CD4-positive, alpha-beta T cell treated with Interleukin-6 at 100 ng/mL for 8 hours (primary cell): ENCODE measurements around the gene MICAL1.
A peak's percentile ranks its signal among the peaks of the same experiment; 100 is the strongest.
"Not testable (repeated sequence)": the region's sequence is repeated elsewhere in the genome, so short reads cannot be mapped to it uniquely, and the experiment has no call there.

Source experiments
- DNase-seq: peaks from one replicate; pipeline ENCODE4 v3.0.0-alpha.2; 2020; ENCODE audit warnings: mixed read lengths, low spot score

MICAL1 gene

GRCh38 chr6:109475625-109476024 is 20.1 kb upstream of the MICAL1 start:
- DNase-seq: no peak

- no peak for DNase-seq
Observed at GRCh38 chr6:109474995-109475394, 19.4 kb upstream of the MICAL1 start.

GRCh38 chr6:109473120-109473519 is 17.5 kb upstream of the MICAL1 start:
- no peak for DNase-seq

DNA sequence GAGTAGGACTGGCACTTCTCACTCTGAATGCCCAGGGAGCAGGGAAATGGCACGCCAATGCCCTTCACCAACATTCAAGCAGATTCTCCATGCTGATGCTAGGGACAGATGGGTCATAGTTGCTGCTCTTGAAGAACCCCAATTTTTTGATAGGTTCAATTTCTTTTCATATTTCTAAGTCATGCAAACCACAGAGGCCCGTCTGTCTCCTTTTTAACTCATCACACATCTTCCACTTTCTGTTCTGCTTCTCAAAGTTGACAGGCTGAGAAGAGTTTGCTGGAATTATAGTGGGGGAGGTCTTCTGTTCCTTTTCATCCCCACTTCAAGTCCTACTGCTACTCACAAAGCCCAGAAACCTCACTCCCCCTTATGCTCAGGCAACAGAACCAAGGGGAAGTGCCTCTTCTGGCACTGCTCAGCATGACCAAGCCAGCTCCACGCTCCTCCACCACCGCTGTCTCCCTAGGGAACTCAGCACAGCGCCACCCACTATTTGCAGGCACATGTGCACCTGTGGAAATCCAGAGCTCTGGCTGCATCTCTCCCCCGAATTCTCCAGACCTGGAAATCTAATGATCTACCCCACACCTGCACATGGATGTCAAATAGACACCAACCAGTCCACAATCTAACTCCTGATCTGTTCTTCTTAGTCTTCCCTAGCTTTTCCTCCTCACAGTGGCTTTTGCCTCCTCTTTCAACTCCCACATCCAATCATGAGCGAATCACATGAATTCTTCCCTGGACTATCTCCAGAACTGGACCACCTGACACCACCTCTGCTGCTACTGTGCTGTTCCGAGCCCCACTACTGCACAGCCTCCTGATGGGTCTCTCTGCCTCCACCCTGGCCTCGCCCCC is 16.8 kb upstream of the MICAL1 start:
- no peak for DNase-seq

GRCh38 chr6:109471105-109471810 is 15.7 kb upstream of the MICAL1 start:
- DNase-seq: no peak

DNA sequence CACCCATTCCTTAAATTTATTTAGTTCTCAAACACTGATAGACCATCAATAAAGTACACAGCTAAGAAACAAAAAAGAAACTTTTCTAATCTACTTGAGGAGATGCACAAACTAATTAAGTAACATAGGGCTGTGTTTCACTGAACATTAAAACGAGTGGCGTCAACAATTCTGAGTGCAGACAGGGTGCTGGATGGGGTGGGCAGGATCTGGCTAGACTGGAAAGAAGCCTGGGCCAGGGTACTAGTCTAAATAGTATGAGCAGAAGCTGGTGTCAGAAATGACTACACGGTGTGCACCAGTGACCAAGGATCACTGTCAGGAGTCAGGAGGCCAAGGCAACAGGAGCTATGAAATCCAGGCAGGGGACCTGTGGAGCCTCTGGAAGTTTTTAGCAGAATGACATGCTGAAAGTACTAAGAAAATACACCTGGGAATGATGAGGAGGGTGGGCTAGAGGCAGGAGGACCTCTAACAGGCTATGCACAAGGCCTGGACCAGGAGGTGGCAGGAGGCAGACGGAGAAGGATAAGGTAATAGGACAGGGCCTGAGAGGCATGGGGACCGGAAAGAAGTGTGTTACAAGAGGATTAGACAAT is 14.1 kb upstream of the MICAL1 start:
- DNase-seq: no peak

GRCh38 chr6:109467696-109468095 is 12.1 kb upstream of the MICAL1 start:
- DNase-seq: no peak

- no peak for DNase-seq
Observed at GRCh38 chr6:109466212-109466923, 10.8 kb upstream of the MICAL1 start.

- DNase-seq: no peak
Observed at GRCh38 chr6:109465772-109466171, 10.2 kb upstream of the MICAL1 start.

DNA sequence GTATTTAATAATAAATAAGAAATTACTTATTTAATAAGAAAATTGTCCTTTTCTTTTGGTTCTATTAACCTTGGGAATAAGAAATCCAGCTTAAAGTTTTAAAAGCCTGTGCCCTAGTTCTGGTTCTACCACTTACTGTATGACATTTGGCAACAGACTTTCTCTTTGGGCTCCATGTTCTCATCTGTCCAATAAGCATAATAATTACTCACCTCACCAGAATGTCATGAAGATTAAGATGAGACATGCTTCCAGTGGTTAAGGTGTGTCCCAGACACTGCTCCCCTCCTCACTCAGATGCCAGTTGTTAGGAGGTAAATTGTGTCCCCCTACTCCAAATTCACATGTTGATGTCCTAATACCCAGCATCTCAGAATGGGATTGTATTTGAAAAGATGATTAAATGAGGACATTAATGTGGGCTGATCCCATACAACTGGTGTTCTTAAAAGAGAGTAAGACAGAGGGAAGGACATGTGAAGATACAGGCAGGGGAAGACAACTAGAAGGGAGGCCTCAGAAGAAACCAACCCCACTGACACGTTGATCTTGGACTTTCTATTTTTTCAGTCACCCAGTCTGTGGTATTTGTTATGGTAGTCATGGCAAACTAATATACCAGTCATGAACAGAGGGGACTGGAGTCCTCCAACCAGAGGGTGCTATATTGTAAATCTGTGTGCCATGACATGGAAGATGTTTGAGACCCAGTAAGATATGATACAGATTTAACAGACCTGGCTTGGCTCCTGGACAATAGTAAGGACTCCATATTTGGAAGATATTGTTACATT is 6.4 kb upstream of the MICAL1 start:
- no peak for DNase-seq

DNA sequence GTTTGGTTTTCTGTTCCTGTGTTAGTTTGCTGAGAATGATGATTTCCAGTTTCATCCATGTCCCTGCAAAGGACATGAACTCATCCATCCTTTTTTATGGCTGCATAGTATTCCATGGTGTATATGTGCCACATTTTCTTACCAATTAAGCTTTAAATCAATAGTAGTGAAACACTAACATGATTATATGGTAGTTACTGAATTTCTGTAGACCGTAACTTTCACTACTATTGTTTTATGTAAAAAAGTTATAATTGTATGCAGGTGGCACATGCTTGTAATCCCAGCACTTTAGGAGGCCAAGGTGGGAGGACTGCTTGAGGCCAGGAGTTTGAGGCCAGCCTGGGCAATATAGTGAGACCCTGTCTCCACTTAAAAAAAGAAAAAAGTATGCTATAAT is 5.6 kb upstream of the MICAL1 start:
- not testable (repeated sequence) for DNase-seq

DNA sequence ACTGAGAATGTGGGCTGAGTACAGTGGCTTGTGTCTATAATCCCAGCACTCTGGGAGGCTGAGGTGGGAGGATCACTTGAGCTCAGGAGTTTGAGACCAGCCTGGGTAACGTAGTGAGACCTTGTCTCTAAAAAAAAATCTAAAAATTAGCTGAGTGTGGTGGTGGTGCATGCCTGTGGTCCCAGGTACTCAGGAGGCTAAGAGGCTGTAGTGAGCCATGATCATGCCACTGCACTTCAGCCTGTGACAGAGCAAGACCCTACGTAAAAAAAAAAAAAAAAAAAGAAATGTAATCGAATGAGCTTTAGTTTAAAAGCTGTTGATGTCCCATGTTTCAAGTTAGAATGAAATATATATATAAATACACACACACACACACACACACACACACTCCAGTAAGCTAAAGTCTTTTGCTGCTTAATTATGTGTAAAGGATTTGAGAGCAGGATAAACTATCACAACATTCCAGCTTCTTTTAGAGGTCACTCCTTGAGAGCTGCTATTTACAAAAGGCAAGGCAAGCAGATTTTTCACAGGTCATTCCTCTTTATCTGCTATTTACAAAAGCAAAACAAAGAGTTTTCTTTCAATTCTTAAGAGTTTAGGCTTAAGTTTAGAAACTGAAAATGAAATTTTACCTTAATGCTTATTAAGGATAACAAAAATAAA is 4.7 kb upstream of the MICAL1 start:
- DNase-seq: no peak

DNA sequence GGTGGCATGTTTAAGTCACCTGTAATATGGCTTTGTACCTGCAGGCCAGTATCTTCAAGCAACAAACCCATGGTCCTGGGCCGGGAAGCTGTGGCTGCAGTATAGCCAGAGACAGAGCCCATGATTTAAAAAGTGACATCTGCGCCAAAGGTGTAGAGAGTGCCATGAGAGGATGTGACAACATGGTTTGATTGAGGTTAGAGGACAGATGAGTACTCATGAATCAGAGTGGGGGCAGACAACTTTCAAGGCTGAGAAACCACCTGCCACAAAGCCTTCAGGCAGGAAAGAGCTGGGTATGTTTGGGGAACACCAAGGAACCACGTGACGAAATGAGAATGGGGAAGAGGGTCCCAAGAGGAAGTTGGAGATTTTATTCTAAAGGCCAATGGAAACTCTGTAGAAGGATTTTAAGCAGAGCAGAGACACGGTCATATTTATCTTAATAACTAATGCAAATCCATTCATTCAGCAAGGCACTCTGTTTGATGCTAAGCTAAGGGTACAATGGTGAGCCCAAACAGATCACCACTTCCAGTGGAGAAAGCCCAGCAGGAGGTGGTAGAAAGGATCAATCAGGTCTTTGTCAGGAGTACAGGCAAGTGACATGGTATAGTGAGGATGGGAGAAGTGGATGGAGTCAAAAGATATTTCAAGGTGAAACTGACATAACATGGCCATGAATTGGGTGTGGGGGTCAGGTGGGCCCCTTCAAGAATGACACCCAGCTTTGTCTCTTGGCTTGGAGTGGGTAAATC is 3.4 kb upstream of the MICAL1 start:
- peak; percentile 43 for DNase-seq

GRCh38 chr6:109457562-109457996 is 2.0 kb upstream of the MICAL1 start:
- DNase-seq: no peak

DNA sequence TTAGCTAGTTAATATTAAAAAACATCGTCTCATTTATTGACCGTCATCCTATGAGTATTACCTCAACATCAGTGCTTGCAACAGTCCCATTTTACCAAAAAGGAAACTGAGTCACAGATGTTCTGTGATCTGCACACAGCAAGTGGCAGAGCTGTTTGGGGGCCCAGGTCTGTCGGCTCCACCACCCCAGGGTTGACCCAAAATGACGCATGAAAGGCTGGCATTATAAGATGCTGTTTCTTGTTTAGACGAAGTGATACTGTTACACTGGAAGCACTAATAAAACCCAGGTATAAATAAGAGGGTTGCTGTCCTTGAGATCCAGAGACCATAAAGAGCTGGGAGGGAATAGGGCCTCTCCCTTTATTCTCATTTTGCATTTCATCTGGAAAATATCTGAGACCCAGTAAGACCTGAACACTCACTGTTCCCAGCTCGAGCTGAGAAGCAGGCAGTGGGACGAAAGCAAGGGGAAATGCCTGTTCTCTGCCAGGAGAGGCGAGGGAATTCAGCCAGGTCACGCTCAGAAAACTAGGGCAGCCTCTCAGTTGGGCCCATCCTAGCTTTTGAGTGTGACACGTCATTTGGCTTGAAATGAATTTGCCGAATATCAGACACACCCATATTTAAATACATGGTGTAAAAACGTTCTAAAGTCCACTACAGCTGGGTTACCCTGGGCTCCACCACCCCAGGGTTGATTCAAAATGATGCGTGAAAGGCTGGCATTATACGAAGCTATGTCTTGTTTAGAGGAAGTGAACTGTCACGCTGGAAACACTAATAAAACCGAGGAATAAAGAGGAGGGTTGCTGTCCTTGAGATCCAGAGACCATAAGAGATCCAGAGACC is 1.4 kb upstream of the MICAL1 start:
- DNase-seq: no peak

DNA sequence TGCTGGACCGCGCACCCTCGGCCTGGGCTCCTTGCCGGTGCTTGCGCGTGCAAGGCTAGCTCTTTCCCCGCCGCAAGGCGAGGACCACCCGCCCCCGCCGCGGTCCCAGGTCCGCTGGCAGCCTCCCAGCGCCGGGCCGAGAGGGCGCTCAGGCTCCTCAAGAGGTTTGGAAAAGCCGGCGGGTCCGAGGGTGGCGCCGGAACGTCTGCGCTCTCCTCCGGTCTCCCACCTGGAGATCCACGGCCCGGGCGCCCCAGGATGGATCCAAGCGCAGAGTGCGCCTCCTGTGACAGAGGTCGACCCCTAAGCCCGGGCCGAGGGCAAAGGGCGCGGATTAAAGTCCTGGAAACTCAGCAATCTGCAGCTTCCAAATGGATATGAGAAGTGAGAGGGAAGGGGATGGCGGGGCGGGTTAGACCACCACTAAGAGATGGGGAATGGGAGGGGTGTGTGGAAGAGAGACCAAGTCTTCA is 575 bp upstream of the MICAL1 start:
- DNase-seq: no peak

GRCh38 chr6:109454496-109455436 is 806 bp downstream of the MICAL1 start:
- DNase-seq: peak; percentile 68
